Hematopoietic multipotent progenitor cell treated with erythropoietin and hydrocortisone succinate and interleukin-3 and kit ligand, for 8 days (in vitro differentiated cells): ENCODE results near the gene DET1.

ENCODE experiments used
- DNase-seq: peaks from one replicate; pipeline ENCODE4 v3.0.0-alpha.2; 2015

Gene DET1

GRCh38 chr15:88463870-88464532 is 82.5 kb downstream of the DET1 start:
- no peak for DNase-seq
